LoVo (cell line): ENCODE results near the gene LHPP.

Experiments used
- DNase-seq: peaks from one replicate; pipeline ENCODE4 v3.0.0-alpha.2; 2016; ENCODE audit warnings: low spot score

The LHPP gene

DNA sequence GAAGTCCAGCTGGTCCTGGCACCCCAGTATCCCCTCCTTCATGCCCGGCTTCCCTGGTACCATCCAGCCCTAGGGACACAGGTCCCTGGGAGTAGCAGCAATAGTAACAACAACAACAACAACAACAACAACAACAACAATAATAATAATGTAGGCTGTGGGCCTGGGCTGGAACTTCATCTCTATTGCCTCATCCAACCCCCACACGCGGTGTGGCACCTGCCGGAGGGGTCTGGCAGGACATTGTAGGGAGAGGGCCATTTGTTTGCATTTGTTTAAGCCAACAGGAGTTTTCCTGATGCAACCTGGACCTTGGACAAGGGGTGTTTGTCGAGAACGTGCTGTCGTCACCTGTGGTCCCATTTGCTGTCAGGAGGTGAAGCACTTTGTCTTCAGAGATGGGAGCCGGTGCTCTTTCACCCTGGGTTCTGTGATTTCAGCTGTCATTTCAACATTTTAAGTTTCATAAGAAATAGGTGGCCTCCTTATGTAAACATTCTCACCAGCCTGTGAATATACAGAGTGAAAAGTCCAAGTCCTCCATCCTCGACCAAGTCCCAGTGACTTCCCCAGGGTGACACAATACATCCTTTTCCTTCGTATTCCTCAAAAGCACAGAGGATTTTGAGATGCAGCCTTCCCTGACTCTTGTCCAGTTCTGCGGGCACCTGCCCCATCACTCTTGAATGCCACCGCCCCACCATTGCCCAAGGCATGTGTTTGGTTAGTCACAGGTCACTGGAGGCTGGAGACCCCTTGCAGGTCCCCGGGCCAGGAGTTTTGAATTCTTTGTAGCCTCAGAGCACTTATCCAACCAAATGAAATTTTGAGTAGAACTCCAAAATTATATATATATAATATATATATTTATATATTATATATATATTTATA lies 9.2 kb downstream of the LHPP start:
- no peak for DNase-seq

GRCh38 chr10:124472071-124472470 lies 10.4 kb downstream of the LHPP start:
- no peak for DNase-seq

GRCh38 chr10:124473070-124473469 lies 11.4 kb downstream of the LHPP start:
- DNase-seq, result no peak

GRCh38 chr10:124474514-124475070 lies 13.0 kb downstream of the LHPP start:
- DNase-seq, result no peak

DNA sequence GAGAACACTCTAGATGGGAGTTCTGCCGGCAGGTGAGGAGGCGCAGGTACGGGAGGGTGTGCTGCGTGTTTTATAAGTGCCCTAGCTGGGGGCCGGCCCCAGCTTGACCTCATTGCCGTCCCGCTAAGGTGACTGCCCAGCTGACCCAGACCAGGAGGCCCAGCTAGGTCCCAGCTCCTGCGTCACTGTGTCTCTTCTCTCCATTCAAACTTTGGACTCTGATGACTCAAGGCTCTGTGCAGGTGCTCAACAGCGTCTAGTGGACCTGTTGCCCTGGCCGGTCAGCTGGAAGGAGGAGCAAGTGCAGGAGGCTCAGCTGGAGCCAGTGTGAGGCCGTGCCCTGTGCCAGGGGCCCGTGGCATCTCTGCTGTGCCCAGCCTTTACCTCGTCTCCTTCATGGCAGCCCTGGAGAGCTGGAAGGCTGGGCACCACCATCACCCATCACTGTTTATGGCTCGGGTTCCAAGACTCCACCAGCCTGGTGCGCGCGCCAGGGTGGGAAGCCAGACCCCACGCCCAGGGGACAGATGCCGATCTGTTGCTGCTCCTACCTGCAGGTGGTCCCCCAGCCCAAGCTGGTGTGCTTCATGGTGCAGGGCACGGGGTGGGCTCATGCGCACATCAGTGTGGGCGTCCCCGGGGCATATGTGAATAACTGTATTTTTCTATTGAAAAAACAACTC lies 14.6 kb downstream of the LHPP start:
- no peak for DNase-seq

GRCh38 chr10:124477614-124478363 lies 16.2 kb downstream of the LHPP start:
- no peak for DNase-seq

DNA sequence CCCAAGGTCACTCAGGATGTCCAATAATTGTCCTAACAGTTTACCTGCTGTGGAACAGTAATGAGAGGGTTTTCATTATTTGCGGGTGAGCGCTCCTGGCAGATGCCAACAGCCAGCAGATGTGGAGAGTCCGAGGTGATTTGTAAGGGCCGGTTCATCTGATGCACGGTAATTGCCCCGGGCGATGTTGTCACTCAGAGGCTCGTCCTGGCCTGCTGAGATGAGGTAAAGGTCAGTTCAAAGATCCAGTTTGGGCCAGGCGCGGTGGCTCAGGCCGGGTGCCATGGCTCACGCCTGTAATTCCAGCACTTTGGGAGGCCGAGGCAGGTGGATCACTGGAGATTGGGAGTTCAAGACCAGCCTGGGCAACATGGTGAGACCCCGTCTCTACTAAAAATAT lies 16.9 kb downstream of the LHPP start:
- DNase-seq, result no peak

- no peak for DNase-seq
Observed at GRCh38 chr10:124480860-124481259, 19.2 kb downstream of the LHPP start.

- DNase-seq, result no peak
Observed at GRCh38 chr10:124481717-124482116, 20.1 kb downstream of the LHPP start.

DNA sequence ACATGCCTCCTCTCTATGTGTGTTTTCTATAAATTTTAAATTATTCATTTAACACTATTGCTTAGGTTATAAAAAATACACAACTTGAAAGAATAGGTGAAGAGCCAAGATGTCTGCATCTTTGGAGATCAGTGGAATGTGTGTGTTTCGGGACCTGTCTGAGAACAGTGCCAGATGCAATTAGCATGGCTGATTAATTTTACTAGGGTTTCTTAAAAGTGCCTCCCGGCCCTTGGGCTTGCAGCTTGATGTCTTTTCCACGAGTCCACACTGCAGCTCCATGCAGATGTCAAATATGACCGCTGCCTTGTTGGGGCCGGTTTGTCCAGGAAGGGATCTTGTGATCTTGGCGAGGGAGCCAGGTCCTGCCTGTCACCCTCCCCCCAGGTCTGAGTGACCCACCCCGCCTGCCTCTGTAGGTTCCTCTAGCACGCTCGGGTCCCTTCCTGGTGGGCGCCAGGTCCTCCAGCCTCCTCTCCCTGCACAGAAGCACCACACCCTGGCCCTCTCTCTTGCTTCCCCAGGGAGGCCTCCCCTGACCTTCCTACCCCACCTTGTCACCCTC lies 20.7 kb downstream of the LHPP start:
- no peak for DNase-seq

- DNase-seq, result no peak
Observed at GRCh38 chr10:124482876-124483275, 21.3 kb downstream of the LHPP start.

- DNase-seq, result no peak
Observed at GRCh38 chr10:124484031-124484430, 22.4 kb downstream of the LHPP start.

- no peak for DNase-seq
Observed at GRCh38 chr10:124484661-124485060, 23.0 kb downstream of the LHPP start.

DNA sequence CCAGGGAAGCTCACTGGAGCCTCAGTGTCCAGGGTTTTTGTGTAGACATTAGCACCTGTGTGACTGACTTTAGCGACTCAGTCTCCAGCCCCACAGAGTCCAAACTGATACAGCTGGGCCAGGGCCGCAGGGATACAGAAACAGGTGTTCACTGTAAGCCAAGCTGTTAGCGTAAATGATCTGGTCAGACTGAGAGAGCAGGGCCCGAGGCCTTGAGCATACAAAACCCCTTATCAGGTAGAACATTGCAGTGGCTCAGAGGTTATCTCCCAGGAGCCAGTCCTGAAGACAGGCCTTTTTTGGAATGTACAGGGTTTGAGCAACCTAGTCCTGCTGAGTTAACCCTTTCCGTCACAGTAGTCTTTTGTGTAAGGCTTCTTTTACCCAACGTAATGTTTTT lies 25.0 kb downstream of the LHPP start:
- no peak for DNase-seq

DNA sequence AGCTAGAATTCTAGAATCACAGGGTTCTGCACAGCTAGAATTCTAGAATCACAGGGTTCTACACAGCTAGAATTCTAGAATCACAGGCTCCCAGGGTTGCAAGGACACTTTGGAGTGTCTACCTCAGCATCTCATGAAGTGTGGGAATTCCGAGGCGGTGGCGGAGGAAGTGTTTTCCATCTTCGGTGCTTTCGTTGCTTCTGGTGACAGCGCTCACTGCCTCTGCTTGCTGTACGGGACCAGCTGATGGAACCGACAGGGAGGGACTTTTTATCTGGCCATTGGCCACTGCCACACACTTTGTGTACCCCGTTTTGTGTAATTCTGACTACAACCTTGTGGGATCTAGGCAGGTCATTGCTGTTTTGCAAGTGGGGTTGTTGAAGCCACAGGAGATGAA lies 29.5 kb downstream of the LHPP start:
- no peak for DNase-seq

GRCh38 chr10:124492266-124492665 lies 30.6 kb downstream of the LHPP start:
- no peak for DNase-seq

DNA sequence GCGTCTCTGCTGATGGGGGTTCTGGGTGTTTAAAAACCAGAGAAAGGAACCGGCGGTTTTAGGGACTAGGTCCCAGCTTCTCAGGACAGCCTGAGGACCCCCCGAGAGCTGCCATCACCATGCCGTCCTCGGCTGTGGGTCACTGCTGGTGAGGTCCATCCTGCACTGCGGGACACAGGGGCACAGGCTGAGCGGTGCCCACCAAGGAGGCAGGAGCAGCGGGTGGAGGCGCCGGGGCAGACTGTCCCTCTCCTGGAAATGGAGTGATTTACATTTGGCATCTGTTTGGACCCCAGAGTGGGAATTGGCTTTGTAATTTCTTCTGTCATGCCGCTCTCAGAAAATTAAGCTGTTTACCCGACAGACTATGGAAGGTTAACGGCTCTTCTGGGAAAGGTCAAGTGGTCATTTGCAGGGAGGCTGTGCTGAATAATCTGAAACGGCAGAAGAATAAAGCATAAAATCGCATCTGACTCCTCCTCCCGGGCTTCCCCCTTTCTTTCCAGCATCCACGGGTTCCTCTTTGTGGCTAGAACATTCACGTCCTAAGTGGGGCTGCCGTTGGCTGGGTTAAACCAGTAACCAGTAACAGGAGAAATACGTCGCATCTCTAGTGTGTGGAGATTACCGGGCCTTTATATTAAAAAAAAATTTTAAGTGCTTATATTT lies 31.7 kb downstream of the LHPP start:
- no peak for DNase-seq

- no peak for DNase-seq
Observed at GRCh38 chr10:124494046-124494807, 32.6 kb downstream of the LHPP start.

DNA sequence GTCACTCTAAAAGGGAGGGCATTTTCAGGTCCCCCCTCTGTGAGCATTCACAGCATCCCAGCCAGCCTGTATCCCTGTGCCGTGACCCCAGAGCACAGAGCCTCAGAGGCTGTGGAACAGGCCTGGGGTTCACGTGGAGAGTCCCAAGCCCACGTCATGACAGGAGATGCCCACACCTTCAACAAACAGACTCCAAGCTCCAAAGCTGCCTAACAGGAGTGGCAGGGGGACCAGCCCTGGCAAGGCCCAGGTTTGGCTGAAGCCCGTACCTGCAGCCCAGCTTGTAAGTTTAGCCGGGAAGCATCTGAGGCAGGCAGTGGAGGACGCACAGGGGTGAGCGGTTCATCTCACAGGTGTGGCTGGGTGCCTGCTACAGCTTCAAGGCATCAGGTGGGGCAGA lies 33.5 kb downstream of the LHPP start:
- DNase-seq, result no peak

DNA sequence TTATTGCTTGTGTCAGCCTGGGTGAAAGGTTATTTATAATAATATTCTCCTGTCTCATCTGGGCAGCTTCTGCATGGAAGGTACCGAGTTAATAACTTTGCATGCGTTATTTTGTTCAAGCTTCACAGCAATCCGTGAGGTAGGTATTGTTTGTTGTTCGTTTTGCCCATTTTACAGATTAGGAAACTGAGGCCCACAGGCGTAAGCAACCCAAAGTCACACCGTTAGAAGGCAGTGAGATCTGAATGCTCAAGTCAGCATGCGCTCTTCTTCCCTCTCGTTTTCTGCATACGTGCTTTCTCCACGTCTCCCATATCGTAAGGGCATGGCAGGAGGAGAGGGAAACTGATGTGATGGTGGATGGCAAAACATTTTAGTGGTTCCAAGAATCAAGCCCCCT lies 34.1 kb downstream of the LHPP start:
- no peak for DNase-seq

DNA sequence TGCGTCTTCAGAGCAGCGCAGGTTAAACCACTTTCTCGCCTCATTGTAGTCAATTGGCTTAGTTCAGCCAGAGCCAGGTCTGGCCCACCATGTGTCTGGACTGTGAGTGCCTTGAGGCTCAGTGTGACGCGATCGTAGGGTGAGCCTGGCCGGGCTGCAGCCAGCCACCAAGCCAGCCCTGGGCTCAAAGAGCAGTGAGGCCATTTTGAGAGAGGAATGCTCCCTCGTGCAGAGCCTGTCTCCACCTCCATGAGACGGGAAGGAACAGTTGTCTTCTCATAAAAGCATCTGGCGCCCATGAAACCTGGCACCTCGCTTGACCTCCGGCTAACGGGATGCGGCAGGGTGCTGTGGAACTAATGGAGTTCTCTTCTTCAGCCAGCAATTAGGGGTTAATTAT lies 34.5 kb downstream of the LHPP start:
- no peak for DNase-seq
